GM15510 (cell line): Measurements from ENCODE around the gene RHO.

ENCODE experiments used
- POLR2A ChIP-seq: IDR thresholded peaks from 3 replicates; pipeline ENCODE4 v1.6.1; 2011; ENCODE audit warnings: borderline replicate concordance; ENCODE audit not compliant: insufficient read length; ENCODE audit errors: extremely low read depth

The RHO gene

GRCh38 chr3:129563850-129564535, 35.6 kb downstream of the RHO start:
- no peak for TF ChIP-seq POLR2A

DNA sequence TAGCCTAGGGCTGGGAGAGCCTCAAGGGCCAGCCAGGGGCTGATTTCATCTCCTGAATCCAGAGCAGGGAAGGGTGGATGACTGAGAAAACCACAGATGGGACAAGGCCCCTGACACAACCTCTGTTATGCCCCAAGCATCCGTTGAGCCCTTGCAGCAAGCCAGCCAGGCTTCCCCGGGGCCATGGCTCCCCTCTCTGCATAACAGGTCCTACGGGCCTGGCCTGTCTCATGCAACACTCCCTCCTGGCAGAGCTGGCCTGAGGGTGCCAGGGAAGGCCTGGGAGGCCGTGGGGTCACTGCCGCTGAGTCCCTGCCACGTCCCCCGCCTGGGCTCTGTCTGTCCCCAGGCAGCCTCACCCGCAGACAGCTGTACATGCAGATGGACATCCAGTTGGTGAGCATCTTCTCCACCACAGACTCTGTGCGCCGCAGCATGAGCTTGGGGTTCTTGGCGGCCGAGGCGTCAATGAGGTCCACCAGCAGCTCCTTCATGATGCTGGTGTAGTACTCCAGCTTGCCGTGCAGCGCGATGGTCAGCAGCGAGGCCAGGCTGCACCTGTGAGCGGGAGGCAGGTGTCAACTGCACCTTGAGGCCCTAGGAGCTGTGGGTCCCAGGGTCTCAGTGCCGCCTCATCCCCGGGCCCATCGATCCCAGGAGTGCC, 36.7 kb downstream of the RHO start:
- no peak for TF ChIP-seq POLR2A

- TF ChIP-seq POLR2A, result no peak
Measured at GRCh38 chr3:129565902-129566301, 37.5 kb downstream of the RHO start.

DNA sequence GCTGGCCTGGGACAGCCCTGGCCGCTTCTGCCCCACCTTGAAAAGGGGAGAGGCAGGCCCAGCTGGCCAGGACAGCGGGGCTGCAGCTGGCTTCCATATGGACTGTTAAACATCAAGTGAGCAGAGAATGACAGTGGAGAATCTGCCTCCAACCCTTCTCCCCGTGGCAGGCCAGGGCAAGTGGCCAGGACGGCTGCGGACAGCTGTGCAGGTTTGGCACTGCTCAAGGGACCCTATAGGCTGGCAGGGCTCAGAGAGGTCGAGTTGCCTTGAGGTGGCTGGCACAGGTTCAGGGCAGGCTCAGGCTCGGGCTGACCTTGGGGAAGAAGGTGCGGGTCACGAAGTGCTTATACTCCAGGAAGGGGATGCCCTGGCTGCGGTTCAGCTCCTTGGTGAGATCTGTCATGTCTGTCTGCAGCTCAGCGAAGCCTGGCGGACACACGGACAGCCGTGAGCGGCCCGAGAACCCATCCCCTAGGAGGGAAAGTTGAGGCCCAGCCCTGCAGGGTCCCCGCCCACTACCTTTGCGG, 38.8 kb downstream of the RHO start:
- TF ChIP-seq POLR2A, result no peak

DNA sequence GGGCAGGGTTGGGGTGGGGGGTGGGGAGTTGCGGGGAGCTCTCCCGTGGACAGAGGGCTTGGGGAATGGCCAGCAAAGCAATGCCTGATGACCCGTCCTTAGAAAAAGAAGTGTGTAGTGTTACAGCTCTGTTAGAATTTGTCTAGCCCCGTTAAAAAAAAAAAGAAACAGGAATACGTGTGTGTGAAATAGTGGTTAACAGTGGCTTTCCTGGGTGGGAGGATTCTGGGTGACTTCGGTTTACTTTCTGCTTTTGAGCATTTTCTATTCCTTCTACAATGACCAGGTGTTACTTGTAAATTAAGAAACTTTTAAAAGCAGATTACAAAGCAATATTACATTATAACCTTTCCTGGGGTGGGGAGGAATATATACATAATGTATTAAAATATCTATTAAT, 39.5 kb downstream of the RHO start:
- no peak for TF ChIP-seq POLR2A

GRCh38 chr3:129569856-129570255, 41.4 kb downstream of the RHO start:
- TF ChIP-seq POLR2A, result no peak

DNA sequence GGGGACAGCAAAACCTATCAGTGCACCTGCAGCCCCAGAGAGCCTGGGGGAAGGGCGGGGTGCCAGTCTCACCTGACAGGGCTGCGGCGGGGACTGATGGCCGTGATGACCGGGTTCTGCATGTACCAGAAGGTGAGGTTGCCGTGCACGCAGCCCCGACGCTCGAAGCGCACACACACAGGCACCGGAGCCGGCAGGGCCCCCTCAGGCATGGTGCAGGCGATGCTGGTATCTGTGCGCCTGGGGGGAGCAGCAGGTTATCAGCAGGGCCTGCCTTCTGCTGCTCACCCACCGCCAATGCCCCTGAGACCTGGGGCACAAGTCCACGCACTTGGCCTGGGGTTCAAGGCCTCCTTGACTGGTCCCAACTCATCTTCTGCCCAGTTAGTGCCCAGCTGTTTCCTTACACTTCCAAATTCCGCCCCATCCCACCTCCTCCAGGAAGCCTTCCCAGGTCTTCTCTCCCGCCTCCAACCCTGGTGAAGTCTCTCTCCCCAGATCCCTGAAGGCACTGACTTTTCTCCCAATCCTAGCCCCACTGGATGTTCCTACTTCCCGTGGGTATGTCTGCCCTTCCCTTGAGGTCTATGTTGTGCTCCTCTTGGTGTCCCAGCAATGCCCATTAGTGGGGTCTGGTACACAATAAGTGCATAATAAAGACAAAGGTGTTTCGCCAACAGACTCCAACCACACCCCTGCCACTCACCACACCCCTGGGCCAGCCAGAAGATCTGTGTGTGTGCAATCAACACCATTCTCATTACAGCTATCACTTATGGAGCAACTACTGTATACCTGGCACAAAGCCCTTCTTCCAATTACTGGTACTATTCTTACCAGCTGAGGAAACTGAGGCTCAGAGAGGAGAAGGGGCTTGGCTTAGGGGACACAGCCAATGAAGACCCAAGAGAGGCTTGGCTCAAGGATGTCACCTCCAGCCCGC, 43.4 kb downstream of the RHO start:
- TF ChIP-seq POLR2A, result no peak

GRCh38 chr3:129572603-129573002, 44.2 kb downstream of the RHO start:
- TF ChIP-seq POLR2A, result no peak

DNA sequence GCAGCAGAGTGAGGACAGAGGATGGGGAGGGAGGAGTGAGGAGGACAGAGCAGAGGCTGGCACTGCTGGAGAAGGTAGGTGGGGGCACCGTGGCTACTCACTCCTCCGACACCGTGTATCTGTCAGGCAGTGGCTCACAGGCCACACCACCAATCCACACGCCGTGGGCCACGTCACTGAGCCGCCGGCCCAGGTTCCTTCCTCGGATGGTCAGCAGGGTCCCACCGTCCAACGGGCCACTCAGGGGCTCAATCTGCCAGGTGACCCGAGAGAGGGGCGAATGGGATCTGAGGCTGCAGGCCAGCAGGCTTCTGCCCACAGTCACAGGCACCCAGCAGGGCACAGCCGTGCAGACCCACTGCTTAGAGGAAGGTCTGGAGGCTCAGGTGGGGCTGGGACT, 45.1 kb downstream of the RHO start:
- TF ChIP-seq POLR2A, result no peak

- no peak for TF ChIP-seq POLR2A
Measured at GRCh38 chr3:129574206-129574605, 45.8 kb downstream of the RHO start.

DNA sequence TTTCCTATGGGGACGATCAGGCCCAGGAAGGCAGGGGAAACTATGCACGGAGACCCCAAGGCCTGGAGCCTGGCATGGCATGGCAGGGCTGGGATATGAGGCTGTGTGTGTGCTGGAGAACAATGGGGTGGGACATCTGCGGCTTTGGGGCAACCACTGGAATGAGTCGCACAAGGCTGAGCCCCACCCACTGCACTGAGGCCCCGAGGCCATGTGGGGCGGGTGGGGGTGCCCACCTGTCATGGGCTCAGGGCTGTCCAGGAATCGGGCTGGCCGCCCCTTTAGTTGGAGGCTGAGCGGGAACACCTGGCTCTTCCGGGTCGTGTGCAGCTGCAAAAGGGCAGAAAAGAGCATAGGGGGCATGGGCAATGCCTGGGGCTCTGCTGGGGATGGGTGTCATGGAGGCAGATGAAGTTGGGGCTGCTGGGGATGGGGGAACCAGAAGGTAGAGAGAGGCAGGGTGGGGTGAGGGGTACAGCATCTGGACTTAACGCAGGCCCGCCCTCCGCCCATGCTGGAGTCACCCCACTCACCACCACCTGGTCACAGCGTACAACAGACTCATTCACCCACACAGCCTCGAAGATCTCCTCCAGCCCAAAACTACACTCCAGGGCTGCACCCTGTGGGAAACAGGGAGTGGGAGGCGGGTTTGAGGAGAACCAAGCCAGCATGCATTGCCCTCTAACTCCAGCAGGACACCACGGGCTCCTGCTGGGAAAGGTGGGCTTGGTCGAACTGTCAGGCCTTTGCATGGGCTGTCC, 47.0 kb downstream of the RHO start:
- no peak for TF ChIP-seq POLR2A

DNA sequence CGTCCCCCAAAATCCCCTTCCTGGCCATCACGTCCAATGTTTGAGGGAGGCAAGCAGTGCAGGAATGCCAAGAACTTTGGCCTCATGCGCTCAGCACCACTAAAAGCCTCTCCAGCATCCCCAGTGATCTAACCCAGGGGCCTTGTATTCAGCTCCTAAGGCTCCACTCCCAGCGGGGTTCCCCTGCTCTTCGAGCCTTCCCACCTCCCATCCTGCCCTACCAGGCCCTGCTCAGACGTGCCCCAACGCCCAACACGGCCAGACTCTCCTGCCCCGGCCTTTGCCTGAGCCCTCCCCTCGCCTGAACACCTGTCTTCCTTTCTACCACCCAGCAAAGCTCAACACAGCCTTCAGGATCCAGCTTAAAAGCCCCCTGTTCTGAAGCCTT, 47.6 kb downstream of the RHO start:
- no peak for TF ChIP-seq POLR2A

DNA sequence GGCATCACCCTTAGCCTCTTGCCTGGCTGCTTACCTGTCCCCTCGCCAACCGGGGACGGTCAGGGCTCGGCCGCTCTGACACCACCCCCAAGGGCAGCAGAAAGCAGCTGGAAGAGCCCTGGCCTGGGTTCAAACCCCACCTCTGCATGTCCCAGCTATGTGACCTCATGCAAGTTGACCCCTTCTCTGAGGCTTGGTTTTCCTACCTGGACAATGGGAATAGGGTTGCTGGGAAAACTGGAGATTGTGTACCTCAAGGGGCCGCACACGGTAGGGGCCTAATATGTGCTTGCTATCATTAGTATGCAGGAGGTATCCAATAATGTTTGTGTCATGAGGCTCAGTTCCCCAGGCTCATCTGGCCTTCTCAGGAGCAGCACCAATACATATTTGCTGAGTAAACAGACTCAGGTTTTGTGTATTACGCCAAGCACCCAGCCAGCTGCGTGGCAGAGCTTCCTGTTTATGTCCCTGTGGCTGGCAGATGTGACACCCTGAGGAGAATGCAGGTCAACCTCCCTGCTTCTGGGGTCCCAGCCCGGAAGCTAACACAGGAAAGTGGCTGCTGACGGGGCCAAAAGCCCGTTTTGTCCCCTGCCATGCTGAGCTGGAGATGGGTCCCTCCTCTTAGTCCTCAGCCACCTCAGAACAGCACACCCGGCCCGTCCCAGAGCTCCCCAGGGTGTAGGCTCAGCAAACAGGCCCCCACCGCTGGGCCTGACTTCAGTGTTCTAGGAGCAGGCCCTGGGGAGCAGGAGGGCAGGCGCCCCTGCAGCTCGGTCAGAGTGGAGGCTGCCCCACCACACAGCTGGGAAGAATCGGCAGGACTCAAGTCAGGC, 48.3 kb downstream of the RHO start:
- TF ChIP-seq POLR2A, result no peak
